ENCODE results near the gene SMCO2. TPM values are rescaled to one million over a fixed set of nuclear protein-coding genes. Genes with fewer than 3 reads are reported as not detected.
A peak's percentile ranks its signal among the peaks of the same experiment; 100 is the strongest.

SMCO2 gene
- total RNA-seq, 1 experiment from 2014 or later, result 0.20 TPM

DNA sequence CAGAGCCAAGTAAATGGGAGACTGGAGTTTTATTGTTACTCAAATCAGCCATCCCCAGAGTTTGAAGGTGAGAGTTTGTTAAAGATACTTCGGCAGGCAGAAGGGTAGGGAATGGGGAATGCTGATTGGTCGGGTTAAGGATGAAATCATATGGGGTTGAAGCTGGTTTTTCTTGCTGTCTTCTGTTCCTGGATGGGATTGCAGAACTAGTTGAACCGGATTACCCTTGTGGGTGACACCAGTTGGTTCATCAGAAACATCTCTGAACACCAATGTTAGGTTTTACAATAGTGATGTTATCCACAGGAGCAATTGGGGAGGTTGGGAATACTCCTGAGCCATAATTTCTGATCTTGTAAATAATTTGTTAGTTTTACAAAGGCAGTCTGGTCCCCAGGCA lies 18.7 kb upstream of the SMCO2 start:
- DNase-seq, result no peak
- TF ChIP-seq, protein P1, sequence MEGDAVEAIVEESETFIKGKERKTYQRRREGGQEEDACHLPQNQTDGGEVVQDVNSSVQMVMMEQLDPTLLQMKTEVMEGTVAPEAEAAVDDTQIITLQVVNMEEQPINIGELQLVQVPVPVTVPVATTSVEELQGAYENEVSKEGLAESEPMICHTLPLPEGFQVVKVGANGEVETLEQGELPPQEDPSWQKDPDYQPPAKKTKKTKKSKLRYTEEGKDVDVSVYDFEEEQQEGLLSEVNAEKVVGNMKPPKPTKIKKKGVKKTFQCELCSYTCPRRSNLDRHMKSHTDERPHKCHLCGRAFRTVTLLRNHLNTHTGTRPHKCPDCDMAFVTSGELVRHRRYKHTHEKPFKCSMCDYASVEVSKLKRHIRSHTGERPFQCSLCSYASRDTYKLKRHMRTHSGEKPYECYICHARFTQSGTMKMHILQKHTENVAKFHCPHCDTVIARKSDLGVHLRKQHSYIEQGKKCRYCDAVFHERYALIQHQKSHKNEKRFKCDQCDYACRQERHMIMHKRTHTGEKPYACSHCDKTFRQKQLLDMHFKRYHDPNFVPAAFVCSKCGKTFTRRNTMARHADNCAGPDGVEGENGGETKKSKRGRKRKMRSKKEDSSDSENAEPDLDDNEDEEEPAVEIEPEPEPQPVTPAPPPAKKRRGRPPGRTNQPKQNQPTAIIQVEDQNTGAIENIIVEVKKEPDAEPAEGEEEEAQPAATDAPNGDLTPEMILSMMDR (conservative IDR thresholded peaks at IDR 0.05), result no peak
- Histone ChIP-seq H4K20me1 (ENCODE audit: control insufficient read depth, insufficient read depth, insufficient read length) (no peaks in the 10 kb centered on the region), H3K18ac (ENCODE audit: insufficient read length, low read depth, low read length) (no peak overlapping the region), H2BK20ac (ENCODE audit: low read depth, low read length, poor library complexity, severe bottlenecking) (no peak overlapping the region), H2BK15ac (ENCODE audit: low read depth, low read length) (no peak overlapping the region), H3K23me2 (ENCODE audit: insufficient read length, low read depth, low read length, poor library complexity, severe bottlenecking) (no peaks in the 10 kb centered on the region), H3K4me2 (ENCODE audit: insufficient read depth, insufficient read length, low read length) (no peak overlapping the region), H4K91ac (ENCODE audit: insufficient read length, low read depth, low read length) (no peak overlapping the region), H3T11ph (ENCODE audit: low read length) (no peak overlapping the region), H3K27me3 (ENCODE audit: insufficient read depth, low read length) (no peaks in the 10 kb centered on the region), H3K9me3 (ENCODE audit: control insufficient read depth, low read depth, low read length) (no peaks in the 10 kb centered on the region), H2BK5ac (ENCODE audit: insufficient read length, low read length) (no peak overlapping the region), H4K5ac (ENCODE audit: insufficient read length, low read depth, low read length) (no peak overlapping the region), H3K27ac (ENCODE audit: insufficient read length, low read depth, low read length) (no peak overlapping the region), H3K56ac (ENCODE audit: insufficient read length, low read depth, low read length) (no peak overlapping the region), H2AFZ (ENCODE audit: low read length) (no peak overlapping the region), H3K23ac (ENCODE audit: insufficient read length, low read depth, low read length) (no peak overlapping the region), H3K4ac (ENCODE audit: low read depth, low read length) (no peak overlapping the region), H3K4me1 (ENCODE audit: insufficient read depth, low read length) (no peaks in the 10 kb centered on the region), H4K8ac (replicated peaks; ENCODE audit: insufficient read length, low read depth, low read length) (no peak overlapping the region), H2AK5ac (ENCODE audit: insufficient read length, low read length) (no peak overlapping the region), H3K14ac (ENCODE audit: insufficient read depth, low read length) (no peak overlapping the region), H2BK120ac (ENCODE audit: low read depth, low read length, poor library complexity, severe bottlenecking) (no peak overlapping the region), H2BK12ac (ENCODE audit: insufficient read length, low read depth, low read length) (no peak overlapping the region), H3K79me2 (ENCODE audit: insufficient read depth, low read length) (no peaks in the 10 kb centered on the region), H3K9ac (ENCODE audit: extremely low read depth, insufficient read length, low read length) (no peak overlapping the region), H3K79me1 (ENCODE audit: insufficient read depth, low read depth, low read length, poor library complexity, severe bottlenecking) (no peaks in the 10 kb centered on the region)
- WGBS (ENCODE audit: extremely low coverage, insufficient read length, low lambda C conversion rate), result no CpG with 5 or more reads among the region's 3 CpGs
- H3K27ac Mint-ChIP-seq, result peak overlapping the region in 1 of 3 experiments; percentile 47; a peak in 1 of 7 replicates
- H3K4me3 Mint-ChIP-seq, result no peak overlapping the region
- H3K9me3 Mint-ChIP-seq, result peaks cover 0 to 4% of the 10 kb centered on the region in 2 experiments; a peak in 1 of 5 replicates
- no peaks in the 10 kb centered on the region for H3K27me3 Mint-ChIP-seq (ENCODE audit: low read depth)
- peaks cover 0 to 10% (median 2%) of the 10 kb centered on the region in 3 experiments; a peak in 4 of 7 replicates for H3K36me3 Mint-ChIP-seq (ENCODE audit: insufficient read depth in 1 of 3, low read depth in 3 of 3)
- H3K4me1 Mint-ChIP-seq, result peaks cover 10% of the 10 kb centered on the region in 2 experiments
